ENCODE results near the gene SH3RF2.

SH3RF2 gene

GRCh38 chr5:145941448-145942130, 5.2 kb downstream of the SH3RF2 start:
- peaks cover 0 to 54% (median 16%) of the 10 kb centered on the region in 5 experiments for H3K27me3 ChIP-seq (replicated peaks in 2 of 5; ENCODE audit: control insufficient read depth in 4 of 5, insufficient read depth in 5 of 5, low read length in 4 of 5)
- WGBS (ENCODE audit: insufficient coverage): 91% methylated on average over 2 of the region's 3 CpGs
- no peak overlapping the region for H3K4me3 ChIP-seq (ENCODE audit: control insufficient read depth in 1 of 7, extremely low read depth in 1 of 7, insufficient read depth in 4 of 7, low read depth in 2 of 7, low read length in 6 of 7)
- ChIA-PET POLR2A (interaction anchor here (0.6 kb wide), 1 partner anchor 85 kb away, joined by 6 read pairs; no protein-coding TSS in a partner anchor), CTCF (interaction anchor here (1.5 kb wide), 1 partner anchor 189 kb away, joined by 3 read pairs; no protein-coding TSS in a partner anchor)
- peak in 2 of 3 donors; percentile 42 to 54 for DNase-seq
- H3K9me3 ChIP-seq (ENCODE audit: control extremely low read depth in 1 of 5, control insufficient read depth in 4 of 5, insufficient read depth in 2 of 5, low read depth in 1 of 5, low read length in 4 of 5): no peaks in the 10 kb centered on the region
- H3K4me1 ChIP-seq (ENCODE audit: control extremely low read depth in 1 of 4, control insufficient read depth in 4 of 4, insufficient read depth in 4 of 4, low read length in 3 of 4): peaks cover 2 to 3% (median 3%) of the 10 kb centered on the region in 4 experiments
- H3K36me3 ChIP-seq (ENCODE audit: control insufficient read depth in 4 of 4, insufficient read depth in 4 of 4, low read length in 3 of 4): no peaks in the 10 kb centered on the region
- H3K27ac ChIP-seq (ENCODE audit: insufficient read depth in 1 of 2, low read depth in 1 of 2, low read length in 2 of 2, poor library complexity in 1 of 2, severe bottlenecking in 2 of 2): no peak overlapping the region

GRCh38 chr5:145942201-145942600, 5.8 kb downstream of the SH3RF2 start:
- Histone ChIP-seq H3K4me1 (ENCODE audit: control extremely low read depth in 1 of 4, control insufficient read depth in 4 of 4, insufficient read depth in 4 of 4, low read length in 3 of 4) (peaks cover 0 to 3% (median 0%) of the 10 kb centered on the region in 4 experiments), H3K9me3 (ENCODE audit: control extremely low read depth in 1 of 5, control insufficient read depth in 4 of 5, insufficient read depth in 2 of 5, low read depth in 1 of 5, low read length in 4 of 5) (no peaks in the 10 kb centered on the region), H3K27ac (ENCODE audit: insufficient read depth in 1 of 2, low read depth in 1 of 2, low read length in 2 of 2, poor library complexity in 1 of 2, severe bottlenecking in 2 of 2) (no peak overlapping the region), H3K27me3 (replicated peaks in 2 of 5; ENCODE audit: control insufficient read depth in 4 of 5, insufficient read depth in 5 of 5, low read length in 4 of 5) (peaks cover 0 to 56% (median 16%) of the 10 kb centered on the region in 5 experiments), H3K36me3 (ENCODE audit: control insufficient read depth in 4 of 4, insufficient read depth in 4 of 4, low read length in 3 of 4) (no peaks in the 10 kb centered on the region), H3K4me3 (ENCODE audit: control insufficient read depth in 1 of 7, extremely low read depth in 1 of 7, insufficient read depth in 4 of 7, low read depth in 2 of 7, low read length in 6 of 7) (no peak overlapping the region)
- ChIA-PET POLR2A (no interaction called here), CTCF (no interaction called here)
- no peak for DNase-seq
- WGBS (ENCODE audit: insufficient coverage): 71% methylated on average over 3 of the region's 3 CpGs

DNA sequence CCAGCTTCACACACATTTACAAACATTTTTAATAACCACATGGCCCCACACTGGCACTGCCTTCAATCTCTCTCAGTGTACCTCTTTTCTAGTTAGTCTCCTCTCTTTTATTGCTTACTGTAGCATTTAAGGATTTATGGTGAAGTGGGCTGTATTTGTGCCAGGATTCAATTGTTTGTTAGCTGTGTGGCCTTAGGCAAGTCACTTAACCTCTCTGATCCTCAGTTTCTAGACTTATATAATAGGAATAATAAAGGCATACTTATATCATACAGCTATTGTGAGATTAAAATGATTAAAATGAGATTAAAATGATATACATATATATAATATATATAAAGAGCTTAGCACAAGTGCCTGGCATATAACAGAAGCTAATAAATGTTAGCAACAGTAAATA, 6.4 kb downstream of the SH3RF2 start:
- Histone ChIP-seq H3K9me3 (ENCODE audit: control extremely low read depth in 1 of 5, control insufficient read depth in 4 of 5, insufficient read depth in 2 of 5, low read depth in 1 of 5, low read length in 4 of 5) (no peaks in the 10 kb centered on the region), H3K4me3 (ENCODE audit: control insufficient read depth in 1 of 7, extremely low read depth in 1 of 7, insufficient read depth in 4 of 7, low read depth in 2 of 7, low read length in 6 of 7) (no peak overlapping the region), H3K4me1 (ENCODE audit: control extremely low read depth in 1 of 4, control insufficient read depth in 4 of 4, insufficient read depth in 4 of 4, low read length in 3 of 4) (peaks cover 0 to 8% (median 0%) of the 10 kb centered on the region in 4 experiments), H3K27me3 (replicated peaks in 2 of 5; ENCODE audit: control insufficient read depth in 4 of 5, insufficient read depth in 5 of 5, low read length in 4 of 5) (peaks cover 0 to 51% (median 16%) of the 10 kb centered on the region in 5 experiments), H3K36me3 (ENCODE audit: control insufficient read depth in 4 of 4, insufficient read depth in 4 of 4, low read length in 3 of 4) (no peaks in the 10 kb centered on the region), H3K27ac (ENCODE audit: insufficient read depth in 1 of 2, low read depth in 1 of 2, low read length in 2 of 2, poor library complexity in 1 of 2, severe bottlenecking in 2 of 2) (no peak overlapping the region)
- no peak for DNase-seq
- CTCF ChIA-PET: no interaction called here
- POLR2A ChIA-PET: no interaction called here

DNA sequence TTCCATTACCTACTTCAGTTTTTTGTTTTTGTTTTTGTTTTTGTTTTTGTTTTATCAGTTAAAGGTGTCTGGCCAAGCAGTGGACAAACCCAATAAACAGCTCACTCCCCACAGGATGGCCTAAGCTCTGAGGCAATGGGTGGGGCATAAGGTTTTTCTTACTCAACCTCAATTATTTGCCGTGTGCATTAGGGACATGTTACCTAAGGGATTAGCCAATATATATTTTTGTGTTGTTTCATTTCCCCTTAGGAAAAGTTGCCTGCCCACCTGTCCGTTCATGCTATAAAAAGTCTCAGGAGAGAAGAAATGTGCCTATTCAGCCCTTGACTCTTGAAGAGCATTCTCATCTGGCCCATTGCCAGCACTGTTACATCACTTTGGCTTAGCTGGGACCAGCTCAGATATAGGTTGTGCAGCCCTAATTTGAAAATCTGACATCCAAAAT, 7.3 kb downstream of the SH3RF2 start:
- WGBS (ENCODE audit: insufficient coverage): 80% methylated on average over 1 of the region's 2 CpGs
- H3K4me3 ChIP-seq (ENCODE audit: control insufficient read depth in 1 of 7, extremely low read depth in 1 of 7, insufficient read depth in 4 of 7, low read depth in 2 of 7, low read length in 6 of 7): no peak overlapping the region
- POLR2A ChIA-PET: no interaction called here
- CTCF ChIA-PET: no interaction called here
- H3K9me3 ChIP-seq (ENCODE audit: control extremely low read depth in 1 of 5, control insufficient read depth in 4 of 5, insufficient read depth in 2 of 5, low read depth in 1 of 5, low read length in 4 of 5): no peaks in the 10 kb centered on the region
- no peak overlapping the region for H3K27ac ChIP-seq (ENCODE audit: insufficient read depth in 1 of 2, low read depth in 1 of 2, low read length in 2 of 2, poor library complexity in 1 of 2, severe bottlenecking in 2 of 2)
- no peaks in the 10 kb centered on the region for H3K36me3 ChIP-seq (ENCODE audit: control insufficient read depth in 4 of 4, insufficient read depth in 4 of 4, low read length in 3 of 4)
- peak in 2 of 3 donors; percentile 59 to 62 for DNase-seq
- H3K27me3 ChIP-seq (replicated peaks in 2 of 5; ENCODE audit: control insufficient read depth in 4 of 5, insufficient read depth in 5 of 5, low read length in 4 of 5): peaks cover 0 to 53% (median 12%) of the 10 kb centered on the region in 5 experiments
- peaks cover 0 to 8% (median 0%) of the 10 kb centered on the region in 4 experiments for H3K4me1 ChIP-seq (ENCODE audit: control extremely low read depth in 1 of 4, control insufficient read depth in 4 of 4, insufficient read depth in 4 of 4, low read length in 3 of 4)

- no peak overlapping the region for H3K27ac ChIP-seq (ENCODE audit: insufficient read depth in 1 of 2, low read depth in 1 of 2, low read length in 2 of 2, poor library complexity in 1 of 2, severe bottlenecking in 2 of 2)
- no peaks in the 10 kb centered on the region for H3K36me3 ChIP-seq (ENCODE audit: control insufficient read depth in 4 of 4, insufficient read depth in 4 of 4, low read length in 3 of 4)
- CTCF ChIA-PET: no interaction called here
- no peak for DNase-seq
- WGBS (ENCODE audit: insufficient coverage): 73% methylated on average over 2 of the region's 3 CpGs
- H3K9me3 ChIP-seq (ENCODE audit: control extremely low read depth in 1 of 5, control insufficient read depth in 4 of 5, insufficient read depth in 2 of 5, low read depth in 1 of 5, low read length in 4 of 5): no peaks in the 10 kb centered on the region
- POLR2A ChIA-PET: no interaction called here
- peaks cover 0 to 8% (median under 1%) of the 10 kb centered on the region in 4 experiments for H3K4me1 ChIP-seq (ENCODE audit: control extremely low read depth in 1 of 4, control insufficient read depth in 4 of 4, insufficient read depth in 4 of 4, low read length in 3 of 4)
- H3K27me3 ChIP-seq (replicated peaks in 2 of 5; ENCODE audit: control insufficient read depth in 4 of 5, insufficient read depth in 5 of 5, low read length in 4 of 5): peaks cover 0 to 53% (median 15%) of the 10 kb centered on the region in 5 experiments
- no peak overlapping the region for H3K4me3 ChIP-seq (ENCODE audit: control insufficient read depth in 1 of 7, extremely low read depth in 1 of 7, insufficient read depth in 4 of 7, low read depth in 2 of 7, low read length in 6 of 7)
Observed at GRCh38 chr5:145944328-145944727, 8.0 kb downstream of the SH3RF2 start.

DNA sequence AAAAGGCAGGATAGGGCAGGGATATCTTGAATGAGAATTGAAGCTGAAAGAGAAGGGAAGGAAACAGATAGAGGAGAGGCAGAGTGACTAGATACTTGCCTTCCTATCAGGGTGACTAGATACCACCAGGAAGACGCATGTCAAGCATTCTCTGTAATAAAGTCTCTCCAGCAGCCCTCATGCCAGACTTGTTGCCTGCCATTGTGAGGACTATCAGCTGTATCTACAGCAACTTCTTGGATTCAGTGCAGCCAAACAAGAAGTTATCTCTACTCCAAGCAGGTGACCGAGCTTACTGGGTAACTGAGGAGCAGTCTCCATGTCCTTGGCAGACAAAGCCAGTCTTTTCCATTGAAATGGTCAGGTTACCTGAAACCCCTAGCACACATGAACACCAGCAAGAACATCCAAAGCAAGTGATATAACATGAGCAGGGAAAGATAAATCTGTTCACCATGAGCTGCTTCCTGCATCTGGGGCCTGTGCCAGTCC, 9.3 kb downstream of the SH3RF2 start:
- CTCF ChIA-PET: interaction anchor here (0.7 to 1.6 kb wide), 2 partner anchors 42 to 103 kb away, joined by 4 read pairs; no protein-coding TSS in a partner anchor
- 100% methylated on average over 2 of the region's 2 CpGs for WGBS (ENCODE audit: insufficient coverage)
- DNase-seq: no peak
- H3K9me3 ChIP-seq (ENCODE audit: control extremely low read depth in 1 of 5, control insufficient read depth in 4 of 5, insufficient read depth in 2 of 5, low read depth in 1 of 5, low read length in 4 of 5): no peaks in the 10 kb centered on the region
- H3K27me3 ChIP-seq (replicated peaks in 2 of 5; ENCODE audit: control insufficient read depth in 4 of 5, insufficient read depth in 5 of 5, low read length in 4 of 5): peaks cover 0 to 56% (median 20%) of the 10 kb centered on the region in 5 experiments
- H3K4me3 ChIP-seq (ENCODE audit: control insufficient read depth in 1 of 7, extremely low read depth in 1 of 7, insufficient read depth in 4 of 7, low read depth in 2 of 7, low read length in 6 of 7): no peak overlapping the region
- no peak overlapping the region for H3K27ac ChIP-seq (ENCODE audit: insufficient read depth in 1 of 2, low read depth in 1 of 2, low read length in 2 of 2, poor library complexity in 1 of 2, severe bottlenecking in 2 of 2)
- no peaks in the 10 kb centered on the region for H3K36me3 ChIP-seq (ENCODE audit: control insufficient read depth in 4 of 4, insufficient read depth in 4 of 4, low read length in 3 of 4)
- POLR2A ChIA-PET: no interaction called here
- peaks cover 0 to 8% (median under 1%) of the 10 kb centered on the region in 4 experiments for H3K4me1 ChIP-seq (ENCODE audit: control extremely low read depth in 1 of 4, control insufficient read depth in 4 of 4, insufficient read depth in 4 of 4, low read length in 3 of 4)
